Stimulated activated CD4-positive, alpha-beta T cell treated with anti-CD3 and anti-CD28 coated beads, Interleukin-1b, Interleukin-23, amount 100 ng/mL, for 4 hours (primary cell): ENCODE results near the gene EVI2B.
"Not testable (repeated sequence)": the region's sequence is repeated elsewhere in the genome, so short reads cannot be mapped to it uniquely, and the experiment has no call there.

Source experiments
- DNase-seq, 2 donors: peaks; one replicate each; pipeline ENCODE4 v3.0.0-alpha.2; 2020; ENCODE audit warnings: low read depth in 2 of 2

The EVI2B gene

GRCh38 chr17:31272236-31272635, 41.6 kb downstream of the EVI2B start:
- DNase-seq, result no peak

- no peak for DNase-seq
These were observed 44.3 kb downstream of the EVI2B start for GRCh38 chr17:31269578-31269983.

- DNase-seq, result no peak
These were observed 44.7 kb downstream of the EVI2B start for GRCh38 chr17:31269036-31269577.

GRCh38 chr17:31266042-31266441, 47.8 kb downstream of the EVI2B start:
- no peak for DNase-seq

- DNase-seq, result not testable (repeated sequence)
These were observed 50.9 kb downstream of the EVI2B start for GRCh38 chr17:31262923-31263322.

- DNase-seq, result no peak
These were observed 52.3 kb downstream of the EVI2B start for GRCh38 chr17:31261601-31262000.

GRCh38 chr17:31260151-31260550, 53.7 kb downstream of the EVI2B start:
- DNase-seq, result no peak

GRCh38 chr17:31256936-31257335, 56.9 kb downstream of the EVI2B start:
- no peak for DNase-seq

GRCh38 chr17:31254654-31255053, 59.2 kb downstream of the EVI2B start:
- DNase-seq, result no peak
